K562 (cell line): ENCODE measurements around the gene CEP70.

Source experiments
- CEBPZ ChIP-seq: fragments of 150-350 bp; IDR thresholded peaks from 2 replicates; pipeline ENCODE4 v1.6.1; 2014; ENCODE audit warnings: low read depth, mild to moderate bottlenecking, low read length, borderline replicate concordance
- NFYB ChIP-seq: IDR thresholded peaks from 2 replicates; pipeline ENCODE4 v1.6.1; 2011; ENCODE audit warnings: mild to moderate bottlenecking, moderate library complexity; ENCODE audit not compliant: insufficient read length; ENCODE audit errors: extremely low read depth
- TAF1 ChIP-seq: IDR thresholded peaks from 2 replicates; pipeline ENCODE4 v1.6.1; 2011; ENCODE audit warnings: mild to moderate bottlenecking, low read length, moderate library complexity; ENCODE audit not compliant: insufficient read depth, control insufficient read depth, severe bottlenecking; ENCODE audit errors: extremely low read depth
- ZKSCAN8 ChIP-seq: fragments of 200-800 bp; sonication (Bioruptor generic); IDR thresholded peaks from 2 replicates; pipeline ENCODE4 v1.6.1; 2016; ENCODE audit warnings: missing genetic modification characterization, missing compliant biosample characterization
- ZNF609 ChIP-seq: sonication (generic); formaldehyde crosslinking; IDR thresholded peaks from 2 replicates; pipeline ENCODE4 v1.8.1; 2023; ENCODE audit warnings: missing genetic modification reagents, mild to moderate bottlenecking, borderline replicate concordance
- TF ChIP-seq, protein P1 (sequence below): sonication (generic); formaldehyde crosslinking; IDR thresholded peaks from 2 replicates; pipeline ENCODE4 v1.8.0; 2022; ENCODE audit warnings: mild to moderate bottlenecking, missing genetic modification reagents

DNA sequence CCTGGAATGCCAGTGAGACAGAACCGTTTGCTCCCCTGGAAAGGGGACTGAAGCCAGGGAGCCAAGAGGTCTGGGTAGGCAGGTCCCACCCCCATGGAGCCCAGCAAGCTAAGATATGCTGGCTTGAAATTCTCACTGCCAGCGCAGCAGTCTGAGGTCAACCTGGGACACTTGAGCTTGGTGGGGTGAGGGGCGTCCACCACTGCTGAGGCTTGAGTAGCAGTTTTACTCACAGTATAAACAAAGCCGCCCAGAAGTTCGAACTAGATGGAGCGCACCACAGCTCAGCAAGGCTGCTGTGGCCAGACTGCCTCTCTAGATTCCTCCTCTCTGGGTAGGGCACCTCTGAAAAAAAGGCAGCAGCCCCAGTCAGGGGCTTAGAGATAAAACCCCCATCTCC, 33.6 kb downstream of the CEP70 start:
- TF ChIP-seq CEBPZ (no peak), NFYB (no peak), ZKSCAN8 (CRISPR knock-in tag) (no peak), ZNF609 (CRISPR knock-in tag) (no peak), TAF1 (no peak)
- TF ChIP-seq, protein P1, sequence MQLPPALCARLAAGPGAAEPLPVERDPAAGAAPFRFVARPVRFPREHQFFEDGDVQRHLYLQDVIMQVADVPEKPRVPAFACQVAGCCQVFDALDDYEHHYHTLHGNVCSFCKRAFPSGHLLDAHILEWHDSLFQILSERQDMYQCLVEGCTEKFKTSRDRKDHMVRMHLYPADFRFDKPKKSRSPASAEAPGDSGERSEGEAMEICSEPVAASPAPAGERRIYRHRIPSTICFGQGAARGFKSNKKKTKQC (CRISPR knock-in tag), result no peak
